Sciatic nerve (tissue), 2 donors: ENCODE data around the gene CLSTN2. TPM values are rescaled to one million over a fixed set of nuclear protein-coding genes. Genes with fewer than 3 reads are reported as not detected.

ENCODE experiments used
- ATAC-seq: fragments of 200-7000 bp; cut with Tn5 transposase; one replicate; pipeline ENCODE4 v1.9.1; 2020; ENCODE audit warnings: mild to moderate bottlenecking, moderate library complexity
- DNase-seq: peaks from one replicate; pipeline ENCODE4 v3.0.0-alpha.2; 2020; ENCODE audit warnings: low spot score
- intact Hi-C: fragments of 100-400 bp; cut with DNase I; formaldehyde crosslinking; loops from one replicate; pipeline ENCODE4 v1.14.2; 2022
- total RNA-seq: library from RNA; stranded (reverse); fragmentation: NEBNext Ultra II Directional; extraction: Animal tissue kit (Norgen Biotek cat#: 25700); gene quantifications from one replicate; pipeline ENCODE4 v1.2.1, GENCODE V29; 2021
- donor health status: DM: no; HTN: no; CAD: no.
- donor health status: DM: no; HTN: no; CAD: no.

Gene CLSTN2
- total RNA-seq, 1 donor from 2014 or later: 5.1 TPM

DNA sequence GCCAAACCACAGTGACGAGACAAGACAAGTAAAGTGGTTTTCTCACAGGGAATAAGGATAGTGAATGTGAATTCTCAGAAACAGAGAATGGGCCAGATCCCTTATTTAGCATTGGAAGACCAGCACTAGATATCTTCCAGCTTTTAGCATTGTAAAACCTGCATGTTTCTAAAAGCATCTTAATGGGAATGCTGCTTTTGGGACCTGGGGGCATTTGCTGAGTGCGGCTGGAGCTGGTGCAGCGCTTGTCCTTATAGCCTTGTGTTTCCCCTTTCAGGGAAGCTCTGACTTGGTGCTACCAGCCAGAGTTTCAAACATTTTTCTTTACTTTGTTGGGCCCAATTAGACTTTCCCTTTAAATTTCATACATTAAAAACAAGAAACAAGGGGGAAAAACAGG, 52.9 kb downstream of the CLSTN2 start:
- intact Hi-C loops: no loop called here
- no peak for DNase-seq

DNA sequence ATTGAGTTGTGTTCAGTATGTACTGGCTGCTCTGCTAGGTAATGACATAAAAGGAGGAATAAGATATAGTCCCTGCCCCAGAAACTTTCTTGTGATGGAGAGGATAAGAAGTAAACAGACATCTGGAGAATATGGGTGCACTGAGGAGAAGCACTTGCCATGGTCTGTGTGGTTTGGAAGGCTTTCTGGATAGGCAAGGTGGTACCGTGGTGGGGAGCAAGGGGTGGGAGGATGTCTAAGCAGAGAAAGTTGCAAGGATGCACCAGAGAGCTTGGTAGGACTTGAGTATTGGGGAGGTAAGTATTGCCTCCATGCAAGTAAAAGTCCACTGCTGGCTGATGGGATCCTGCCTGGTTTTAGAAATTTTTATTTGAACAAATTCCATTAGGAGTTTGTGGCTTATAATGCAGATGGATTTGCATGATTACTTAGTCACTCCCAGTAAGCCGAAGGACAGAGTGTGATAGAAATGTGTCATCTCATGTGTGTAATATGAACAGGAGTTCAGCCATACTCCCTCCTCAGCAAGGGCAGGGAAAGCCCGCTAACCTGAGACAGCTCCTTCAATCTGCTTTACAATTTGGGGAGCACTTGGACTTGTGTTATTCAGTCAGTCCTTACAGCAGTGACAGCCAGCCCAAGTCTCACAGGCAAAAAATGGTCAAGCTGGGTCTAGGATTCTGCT, 53.6 kb downstream of the CLSTN2 start:
- no peak for ATAC-seq

More for the DNA sequence above, 52.9 kb downstream of the CLSTN2 start:
- ATAC-seq: no peak

DNA sequence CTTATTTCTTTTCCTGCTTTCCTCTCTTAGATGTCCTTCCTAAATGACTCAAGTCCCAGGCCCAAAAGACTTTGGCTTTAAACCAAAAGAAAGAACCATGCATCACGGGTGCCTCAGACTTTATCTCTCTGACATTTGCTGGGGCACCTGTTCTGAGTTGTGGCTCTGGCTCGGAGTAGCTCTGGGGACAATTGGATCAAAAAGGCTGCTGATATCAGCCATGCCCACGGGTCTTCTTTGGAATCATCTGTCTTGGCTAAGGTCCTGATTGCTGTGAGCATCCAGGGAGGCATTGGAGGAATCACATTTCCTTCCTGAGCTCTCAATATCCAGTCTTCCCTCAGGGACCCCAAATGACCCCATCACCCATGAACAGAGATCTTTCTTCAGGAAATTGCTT, 59.9 kb downstream of the CLSTN2 start:
- DNase-seq (no peak), ATAC-seq (no peak)
- intact Hi-C loops: no loop called here

More for the DNA sequence above, 53.6 kb downstream of the CLSTN2 start:
- DNase-seq: no peak
- intact Hi-C loops: no loop called here

DNA sequence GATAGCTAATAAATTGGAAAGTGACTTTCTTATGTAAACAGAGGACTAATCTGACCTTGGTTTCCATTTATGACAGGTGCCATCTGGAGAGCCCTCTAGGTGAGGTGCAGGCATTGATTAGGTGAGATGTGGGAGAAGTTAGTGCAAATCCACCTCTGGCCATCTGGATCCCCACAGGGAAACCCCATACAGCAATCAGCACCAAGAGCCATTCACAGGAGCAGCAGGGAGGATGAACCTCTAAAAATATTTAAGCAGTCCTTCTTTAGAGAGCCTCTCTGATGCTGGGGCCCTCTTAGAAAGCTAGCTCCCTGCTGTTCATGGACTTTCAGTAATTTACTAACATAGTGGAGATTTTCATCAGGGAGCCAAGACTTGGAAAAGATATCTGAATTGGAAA, 69.3 kb downstream of the CLSTN2 start:
- no peak for ATAC-seq
- intact Hi-C loops: no loop called here

DNA sequence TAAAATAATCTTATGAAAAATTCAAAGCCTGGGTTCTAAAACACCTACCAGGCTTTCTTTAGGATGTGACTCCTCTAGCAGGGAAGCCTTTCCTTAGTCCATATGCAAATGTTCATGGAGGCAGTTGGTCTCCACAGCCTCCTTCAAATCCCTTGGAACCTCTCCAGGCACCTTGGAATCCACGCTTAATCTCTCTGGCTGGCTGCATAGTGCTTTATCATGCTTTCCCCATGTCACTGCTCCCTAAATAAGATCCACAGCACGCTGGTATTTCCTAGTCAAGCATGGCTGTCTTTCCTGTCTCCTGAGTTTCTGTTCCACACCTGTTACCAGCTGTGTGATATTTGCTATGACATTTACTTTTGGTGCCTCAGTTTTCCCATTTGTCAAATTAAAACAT, 71.3 kb downstream of the CLSTN2 start:
- ATAC-seq: no peak
- DNase-seq: no peak
- intact Hi-C loops: no loop called here

More for the DNA sequence above, 69.3 kb downstream of the CLSTN2 start:
- DNase-seq: no peak

DNA sequence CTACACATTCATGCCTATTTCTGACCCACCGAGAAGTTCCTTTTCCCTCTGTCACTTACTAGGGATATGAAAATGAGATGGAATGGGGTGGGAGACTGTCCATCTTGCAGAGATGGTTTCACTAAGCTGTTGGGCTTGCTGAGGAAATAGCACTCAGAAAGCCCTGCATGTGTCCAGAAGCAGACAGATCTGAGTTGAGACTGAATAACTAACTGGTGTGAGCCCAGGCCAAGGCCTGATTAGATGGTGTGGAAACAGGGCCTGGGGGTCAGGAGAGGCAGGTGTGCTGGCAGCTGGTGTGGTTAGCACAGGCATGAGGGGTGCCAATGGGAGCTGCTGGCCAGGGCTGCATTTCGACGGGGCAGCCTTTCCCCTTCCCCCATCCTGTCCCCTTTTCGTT, 72.1 kb downstream of the CLSTN2 start:
- intact Hi-C loops: no loop called here
- DNase-seq: no peak
- ATAC-seq: no peak

DNA sequence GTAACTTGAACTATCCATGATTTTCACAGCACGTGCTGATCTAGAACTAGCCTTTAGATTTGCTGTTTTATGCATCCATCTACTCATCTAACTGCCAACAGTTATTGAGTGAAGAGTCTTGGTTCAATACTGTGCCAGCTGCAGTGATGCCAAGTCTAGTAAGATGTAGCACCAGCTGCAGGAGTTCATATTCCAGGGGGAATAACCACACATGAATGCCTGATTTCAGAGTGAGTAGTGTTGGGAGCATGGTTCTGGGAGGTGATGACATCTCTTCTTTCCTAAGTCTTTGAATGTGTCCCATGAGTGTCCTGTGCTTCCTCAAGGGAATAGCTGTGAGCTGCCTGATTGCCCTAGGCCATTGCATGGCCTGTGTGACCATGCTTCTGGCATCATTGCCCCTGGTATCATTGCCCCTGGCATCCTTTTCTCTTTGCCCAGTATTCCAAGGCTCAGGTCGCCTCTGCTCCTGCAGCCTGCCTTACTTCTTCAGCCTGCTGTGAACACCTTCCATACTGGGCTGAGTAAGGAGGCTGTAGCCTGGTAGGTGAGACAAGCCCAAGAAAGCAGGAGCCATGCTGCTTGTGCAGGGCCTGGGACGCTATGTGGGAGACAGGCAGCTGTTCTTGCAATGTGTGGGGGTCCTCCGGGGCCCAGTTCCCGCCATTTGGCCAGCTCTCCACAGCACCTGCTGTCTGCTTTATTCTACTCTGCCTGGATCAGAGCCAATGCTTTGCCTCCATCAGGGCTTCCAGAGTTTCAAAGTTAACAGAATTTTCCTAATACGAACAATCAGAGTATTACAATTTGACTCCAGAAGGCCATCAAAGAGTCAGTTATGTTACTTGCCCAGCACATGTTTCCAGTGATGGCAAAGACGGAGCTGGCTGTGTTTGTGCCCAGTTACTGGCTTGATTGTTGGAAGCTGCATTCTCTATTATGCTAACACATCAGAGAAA, 73.2 kb downstream of the CLSTN2 start:
- intact Hi-C loops: no loop called here
- ATAC-seq: no peak
- no peak for DNase-seq

DNA sequence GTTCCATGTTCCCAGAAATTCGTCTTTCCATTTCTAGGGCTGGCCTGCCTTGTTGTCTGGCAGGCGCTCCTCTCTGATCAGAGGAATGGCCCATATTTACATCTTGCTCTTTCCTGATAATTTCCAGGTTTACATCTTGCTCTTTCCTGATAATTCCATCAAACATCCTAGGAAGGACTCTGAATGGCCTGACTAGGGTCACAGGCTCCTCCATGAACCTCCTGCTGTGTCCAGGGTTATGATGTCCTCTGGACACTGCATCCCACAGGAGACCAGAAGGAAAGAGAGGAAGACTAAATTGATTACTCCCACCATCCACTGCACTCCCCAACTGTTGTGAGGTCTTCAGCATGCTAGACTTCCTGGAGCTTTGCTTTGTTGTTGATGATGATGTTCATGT, 75.4 kb downstream of the CLSTN2 start:
- ATAC-seq (no peak), DNase-seq (no peak)
- intact Hi-C loops: no loop called here

DNA sequence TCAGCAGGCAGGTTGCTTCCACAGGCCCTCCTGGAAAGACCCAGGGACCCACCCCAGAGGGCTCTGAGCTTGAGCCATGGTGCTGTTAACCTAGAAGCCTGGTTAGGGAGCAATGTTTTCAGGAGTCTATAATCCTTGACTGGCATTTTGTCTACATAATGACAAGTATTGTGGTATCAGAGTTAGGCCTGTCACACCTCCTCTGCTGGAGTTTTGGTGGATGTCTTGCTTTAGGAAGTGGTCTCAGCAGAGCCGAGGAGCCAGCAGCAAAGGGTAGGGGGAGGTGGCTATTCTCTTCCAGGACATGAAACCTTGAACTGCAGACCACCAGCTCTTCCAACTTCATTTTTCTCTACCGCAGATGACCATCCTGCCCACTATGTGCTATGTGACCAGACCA, 76.1 kb downstream of the CLSTN2 start:
- no peak for DNase-seq
- ATAC-seq: no peak
- intact Hi-C loops: no loop called here

DNA sequence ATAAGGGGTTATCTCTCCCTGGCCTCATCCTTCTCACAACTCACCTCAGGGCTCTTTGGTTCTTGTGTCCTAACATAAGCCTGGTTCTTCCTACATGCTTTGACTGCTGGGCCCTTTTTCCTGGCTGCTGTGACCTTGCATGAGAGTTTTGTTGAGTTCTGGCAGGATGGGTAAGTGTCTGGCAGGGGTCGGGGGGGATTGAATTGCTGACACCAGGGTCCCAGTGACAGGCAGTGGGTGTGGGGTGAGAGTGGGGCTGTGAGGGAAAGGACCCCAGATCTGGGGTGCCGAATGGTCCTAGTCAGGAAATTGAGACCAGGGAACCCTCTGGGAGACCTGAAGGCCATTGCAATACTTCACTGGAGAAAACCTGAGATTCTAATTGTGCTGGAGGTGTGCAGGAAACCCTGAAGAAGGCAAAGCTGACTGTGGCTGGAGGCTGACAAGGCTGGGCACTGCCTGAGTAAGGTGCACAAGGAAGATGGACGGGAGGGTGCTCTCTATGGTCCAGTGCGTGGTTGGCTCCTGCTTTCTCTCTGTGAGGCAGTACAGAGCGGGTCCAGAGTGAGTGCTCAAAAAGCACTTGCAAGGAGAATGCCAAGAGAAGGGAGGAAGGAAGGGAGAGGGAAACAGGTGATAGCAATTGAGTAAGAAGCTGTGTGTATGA, 76.8 kb downstream of the CLSTN2 start:
- ATAC-seq (no peak), DNase-seq (no peak)
- intact Hi-C loops: no loop called here

DNA sequence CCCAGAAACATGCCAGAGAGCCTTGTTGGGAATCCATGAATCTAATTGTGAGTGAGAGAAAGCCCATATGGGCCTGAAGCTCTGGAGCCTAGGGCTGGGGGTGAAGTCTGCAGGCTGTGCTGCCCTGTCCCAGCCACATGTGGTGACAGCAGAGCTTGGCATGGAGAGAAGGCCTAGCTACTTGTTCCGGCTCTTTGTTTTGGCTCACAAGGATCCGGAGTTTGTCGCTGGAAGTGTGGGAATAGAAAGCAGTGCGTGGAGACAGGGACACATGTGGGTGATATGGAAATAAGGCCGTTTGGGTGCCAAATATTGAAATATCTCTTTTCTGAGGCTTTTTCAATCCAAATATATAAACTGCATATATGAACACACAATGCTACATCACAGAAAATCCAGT, 78.2 kb downstream of the CLSTN2 start:
- ATAC-seq: no peak
- intact Hi-C loops: no loop called here

DNA sequence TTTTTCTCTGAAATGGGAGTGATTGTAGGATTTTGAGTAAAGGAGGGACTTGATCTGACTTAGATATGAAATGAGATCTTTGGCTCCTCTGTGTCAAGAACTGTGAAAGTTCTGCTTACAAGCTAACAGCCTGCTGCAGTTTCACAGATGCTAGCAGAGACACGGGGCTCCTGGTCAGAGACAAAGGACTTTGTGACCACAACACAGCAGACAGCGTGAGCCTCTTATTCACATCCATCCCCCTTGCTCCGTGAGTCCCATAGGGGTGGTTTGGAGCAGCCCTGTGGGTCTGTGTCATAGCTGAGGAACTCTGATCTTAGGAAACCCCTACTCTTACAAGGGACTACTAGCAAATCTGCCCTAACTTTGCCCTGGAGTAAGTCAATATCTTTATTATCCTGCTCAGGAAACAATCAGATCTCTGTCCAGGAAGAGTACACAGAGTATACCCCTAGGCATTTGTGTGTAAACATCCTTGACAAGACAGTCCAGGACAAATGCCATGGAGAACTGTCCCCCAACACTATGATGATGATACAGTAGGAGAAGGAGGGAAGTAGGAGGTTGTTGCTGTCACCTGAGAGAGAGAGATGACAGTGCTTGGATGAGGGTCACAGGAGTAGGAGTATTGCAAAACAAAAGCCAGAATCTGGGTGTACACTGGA, 80.0 kb downstream of the CLSTN2 start:
- intact Hi-C loops: no loop called here
- no peak for DNase-seq
- ATAC-seq: peak; percentile 48

More for the DNA sequence above, 78.2 kb downstream of the CLSTN2 start:
- DNase-seq: no peak

DNA sequence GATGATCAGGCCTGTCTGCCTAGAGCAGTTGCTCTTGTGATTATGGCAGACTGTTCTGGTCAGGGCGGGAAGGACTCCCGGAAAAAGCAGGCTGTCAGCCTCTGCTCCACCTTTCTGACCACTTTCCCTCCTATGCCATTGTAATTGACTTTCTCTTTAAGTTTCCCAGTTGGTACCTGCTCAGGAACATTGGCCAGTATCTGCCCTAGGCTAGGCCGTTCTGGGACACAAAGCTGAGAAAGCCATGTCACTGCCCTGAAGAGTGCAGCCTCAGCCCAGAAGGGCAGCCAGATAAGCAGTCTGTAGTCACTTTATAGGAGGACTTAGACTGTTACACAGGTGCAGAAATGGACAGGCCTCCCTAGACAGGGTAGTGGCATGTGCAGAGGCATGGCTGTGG, 80.8 kb downstream of the CLSTN2 start:
- no peak for ATAC-seq
- intact Hi-C loops: no loop called here
- no peak for DNase-seq

DNA sequence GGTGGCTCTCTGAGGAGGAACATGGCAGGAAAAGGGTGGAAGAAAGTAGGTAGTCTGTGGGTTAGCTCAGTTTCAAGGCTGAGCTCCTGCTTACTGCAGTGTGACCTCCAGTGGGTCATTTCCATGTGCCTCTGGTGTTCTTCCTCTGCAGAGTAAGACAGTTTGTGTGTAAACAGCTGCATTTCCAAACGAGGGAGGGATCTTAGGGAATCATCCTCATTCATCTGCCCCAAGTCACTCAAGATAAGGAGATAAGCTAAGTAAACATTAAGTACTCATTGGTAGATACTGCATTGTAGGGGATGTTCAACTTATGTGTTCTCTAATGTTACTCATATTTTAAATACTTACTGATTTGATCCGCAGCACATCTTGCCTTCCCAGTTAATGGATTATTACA, 83.6 kb downstream of the CLSTN2 start:
- intact Hi-C loops: no loop called here
- no peak for ATAC-seq
- no peak for DNase-seq

DNA sequence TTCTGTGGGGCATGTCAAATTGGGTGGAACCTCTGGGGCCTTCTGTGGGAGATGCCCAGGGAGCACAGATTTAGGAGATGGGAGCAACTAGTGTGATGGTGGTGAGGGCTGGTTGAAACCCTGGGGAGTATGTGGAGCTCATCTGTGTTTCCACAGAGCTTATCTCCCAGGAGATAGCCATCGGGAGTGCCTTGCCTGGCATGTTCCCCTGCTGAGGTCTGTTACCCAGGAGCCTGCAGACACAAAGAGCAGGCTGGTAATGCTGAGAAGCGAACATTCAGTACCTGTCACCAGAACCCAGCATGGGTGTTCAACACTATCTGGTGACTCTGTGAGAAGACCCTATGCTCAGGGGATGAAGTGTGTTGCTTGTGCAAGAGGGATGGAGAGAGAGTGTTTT, 85.0 kb downstream of the CLSTN2 start:
- DNase-seq (no peak), ATAC-seq (no peak)
- intact Hi-C loops: no loop called here

DNA sequence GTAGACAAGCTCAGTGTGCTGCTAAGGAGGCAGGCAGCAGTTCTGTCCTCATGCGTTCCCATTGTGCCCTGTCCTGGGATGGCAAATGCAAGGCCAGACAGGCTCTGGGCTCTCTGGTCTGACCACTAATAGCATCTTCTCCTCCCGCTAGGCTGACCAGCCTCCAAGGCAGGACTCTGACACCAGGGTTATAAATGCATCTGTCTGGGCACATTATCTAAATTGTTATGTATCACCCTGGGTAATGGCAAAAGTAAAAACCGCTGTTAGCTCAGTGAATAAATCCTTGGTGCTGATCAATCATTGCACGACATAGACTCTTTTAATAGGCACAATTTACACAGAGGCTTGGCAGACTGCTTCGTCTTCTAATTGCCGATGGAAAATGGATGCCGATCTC, 85.6 kb downstream of the CLSTN2 start:
- intact Hi-C loops: no loop called here
- DNase-seq (no peak), ATAC-seq (no peak)

DNA sequence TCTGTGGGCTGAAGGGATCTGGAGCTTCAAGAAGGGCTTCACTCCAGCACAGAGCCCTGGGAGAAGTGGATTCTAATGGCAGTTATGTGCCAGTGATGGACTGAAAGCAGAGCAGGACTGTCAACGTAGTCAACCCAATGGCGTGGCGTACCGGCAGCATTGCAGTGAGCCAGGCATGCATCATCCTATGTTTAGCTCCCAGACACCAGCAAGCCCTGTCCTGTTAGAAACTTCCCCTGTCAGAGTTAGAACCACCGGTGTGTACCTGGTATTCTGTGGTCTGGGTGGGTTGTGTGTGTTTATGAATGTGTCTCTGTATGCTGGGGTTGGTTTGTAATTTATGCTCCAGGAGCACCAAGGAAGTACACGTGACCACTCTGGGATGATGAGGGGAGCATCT, 86.3 kb downstream of the CLSTN2 start:
- DNase-seq: no peak
- no peak for ATAC-seq
- intact Hi-C loops: no loop called here

DNA sequence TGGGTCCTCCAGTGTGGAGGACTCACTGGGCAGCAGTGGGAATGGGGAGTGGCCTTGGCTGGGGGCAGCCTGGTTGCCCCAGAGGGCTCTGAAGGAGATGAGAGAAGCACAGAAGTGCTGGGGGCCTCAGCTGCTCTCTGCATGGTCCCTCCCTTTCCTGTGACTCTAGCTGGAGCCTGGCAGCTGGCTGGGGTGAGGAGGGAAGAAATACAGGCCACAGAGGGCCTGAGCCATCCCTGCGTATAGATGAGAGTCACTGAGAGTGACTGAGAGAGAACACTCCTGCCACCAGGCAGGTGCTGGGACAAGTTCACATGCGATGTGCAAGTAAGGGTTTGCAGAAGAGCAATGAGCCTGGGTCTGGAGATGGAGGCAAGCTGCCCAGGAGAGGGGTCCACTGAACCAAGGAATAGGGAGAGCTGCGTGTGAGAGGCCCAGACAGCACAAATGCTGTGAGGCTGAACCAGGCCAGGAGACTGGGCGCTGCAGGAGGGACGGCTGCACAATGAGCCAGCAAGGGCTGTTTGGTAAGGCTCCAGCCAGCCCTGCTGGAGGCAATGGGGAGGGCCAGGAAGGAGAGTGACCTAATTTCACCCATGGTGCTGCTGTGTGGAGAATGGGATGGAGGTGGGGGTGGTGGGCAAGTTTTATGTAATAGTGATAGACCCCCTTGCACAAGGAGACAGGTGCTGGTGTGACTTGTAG, 87.2 kb downstream of the CLSTN2 start:
- DNase-seq (no peak), ATAC-seq (peak; percentile 50)
- intact Hi-C loops: no loop called here
